HCT116 (cell line): ENCODE measurements around the gene PSME2. TPM values are rescaled to one million over a fixed set of nuclear protein-coding genes. Genes with fewer than 3 reads are reported as not detected.

Experiments used
- ATAC-seq: fragments of 200-7000 bp; cut with Tn5 transposase; 2 replicates; pipeline ENCODE4 v1.9.1; 2020; ENCODE audit warnings: mild to moderate bottlenecking, moderate library complexity
- BruUV-seq: library from RNA; stranded (reverse); fragments of 400-500 nt; replicated peaks from 2 replicates; lab custom pipeline; 2021; lab: Mats Ljungman, UMichigan
- CTCF ChIA-PET: fragments of 300-600 bp; sonication (Branson Sonifier 250); formaldehyde crosslinking; loops from one replicate; lab custom pipeline; 2021; ENCODE audit warnings: antibody characterized with exemption; lab: Charles Lee
- POLR2A ChIA-PET: fragments of 300-600, 350-600 bp; sonication (Branson Sonifier 250); formaldehyde crosslinking; loops from one replicate; lab custom pipeline; 2021; ENCODE audit warnings: antibody characterized with exemption; lab: Charles Lee
- RAD21 ChIA-PET, 2 experiments: fragments of 300-600 bp; sonication (Branson Sonifier 250); formaldehyde crosslinking; loops; one replicate each; lab custom pipeline; 2023; ENCODE audit warnings: low total read pairs in 2 of 2; ENCODE audit not compliant: uncharacterized antibody in 2 of 2, unreplicated experiment in 2 of 2, low non-redundant PET in 1 of 2; lab: Charles Lee
- DNase-seq: peaks from one replicate; pipeline ENCODE4 v3.0.0-alpha.2; 2010; ENCODE audit warnings: low read depth, low spot score
- H2AFZ ChIP-seq: fragments of 200-600 bp; shearing (Covaris generic), sonication (generic); 2 replicates; pipeline ENCODE4 v1.6.1; 2017; ENCODE audit warnings: low read depth, mixed run types, mixed read lengths, antibody characterized with exemption, low read length; ENCODE audit not compliant: poor library complexity, severe bottlenecking
- H3K27ac ChIP-seq: 2 replicates; pipeline ENCODE4 v1.5.1; 2012; ENCODE audit warnings: low read depth, low read length
- H3K27me3 ChIP-seq: fragments of 200-600 bp; sonication (generic); 2 replicates; pipeline ENCODE4 v1.6.1; 2016; ENCODE audit warnings: mixed run types, low read length, mixed read lengths; ENCODE audit not compliant: insufficient read depth
- H3K36me3 ChIP-seq, 2 experiments: fragments of 200-500 bp in 1 of 2; fragments of 200-600 bp in 1 of 2; sonication (Bioruptor generic) in 1 of 2; sonication (generic) in 1 of 2; 2 replicates each; pipeline versions ENCODE4 v1.5.1 to v1.6.1; 2014 to 2016; ENCODE audit warnings: low read length in 2 of 2, inconsistent platforms in 1 of 2, mixed read lengths in 1 of 2, mixed run types in 1 of 2; ENCODE audit not compliant: insufficient read depth in 2 of 2, control insufficient read depth in 1 of 2
- H3K4me1 ChIP-seq, 2 experiments: fragments of 200-600 bp in 1 of 2; sonication (generic) in 1 of 2; 2 replicates each; pipeline versions ENCODE4 v1.5.1 to v1.6.1; 2012 to 2017; ENCODE audit warnings: low read length in 2 of 2, inconsistent platforms in 1 of 2, mild to moderate bottlenecking in 1 of 2, mixed read lengths in 1 of 2, mixed run types in 1 of 2, moderate library complexity in 1 of 2; ENCODE audit not compliant: insufficient read depth in 2 of 2, control insufficient read depth in 1 of 2
- H3K4me2 ChIP-seq: fragments of 200-600 bp; sonication (generic); 2 replicates; pipeline ENCODE4 v1.6.1; 2017; ENCODE audit warnings: mixed run types, low read length, mixed read lengths
- H3K4me3 ChIP-seq, 2 experiments: fragments of 200-600 bp in 1 of 2; sonication (generic) in 1 of 2; replicated peaks in 1 of 2; 2 replicates each; pipeline ENCODE4 v1.5.1; 2011 to 2016; ENCODE audit warnings: low read length in 2 of 2, control low read depth in 1 of 2, low read depth in 1 of 2, mild to moderate bottlenecking in 1 of 2, mixed read lengths in 1 of 2, mixed run types in 1 of 2
- H3K79me2 ChIP-seq: fragments of 200-600 bp; sonication (generic); 2 replicates; pipeline ENCODE4 v1.6.1; 2017; ENCODE audit warnings: mild to moderate bottlenecking, mixed run types, low read length, moderate library complexity, mixed read lengths; ENCODE audit not compliant: insufficient read depth
- H3K9ac ChIP-seq: fragments of 200-600 bp; sonication (generic); 2 replicates; pipeline ENCODE4 v1.6.1; 2016; ENCODE audit warnings: low read length, mixed read lengths
- H3K9me2 ChIP-seq: fragments of 200-600 bp; sonication (generic), shearing (Covaris generic); 2 replicates; pipeline ENCODE4 v1.6.1; 2017; ENCODE audit warnings: mixed run types, mild to moderate bottlenecking, moderate library complexity; ENCODE audit not compliant: insufficient read depth
- H3K9me3 ChIP-seq, 2 experiments: fragments of 200-500 bp in 1 of 2; fragments of 200-600 bp in 1 of 2; sonication (Bioruptor generic) in 1 of 2; sonication (generic) in 1 of 2; 2 replicates each; pipeline ENCODE4 v1.6.1; 2014 to 2017; ENCODE audit warnings: low read length in 2 of 2, mixed read lengths in 2 of 2, inconsistent platforms in 1 of 2, low read depth in 1 of 2, mild to moderate bottlenecking in 1 of 2, mixed run types in 1 of 2, moderate library complexity in 1 of 2; ENCODE audit not compliant: control insufficient read depth in 1 of 2, insufficient read depth in 1 of 2
- H4K20me1 ChIP-seq: fragments of 200-600 bp; sonication (generic), shearing (Covaris generic); 2 replicates; pipeline ENCODE4 v1.6.1; 2017; ENCODE audit warnings: mixed run types, mild to moderate bottlenecking, moderate library complexity; ENCODE audit not compliant: insufficient read depth
- EGR1 ChIP-seq: IDR thresholded peaks from 2 replicates; pipeline ENCODE4 v1.6.1; 2012; ENCODE audit warnings: low read depth
- FOSL1 ChIP-seq: IDR thresholded peaks from 2 replicates; pipeline ENCODE4 v1.6.1; 2012; ENCODE audit warnings: low read depth
- JUND ChIP-seq: IDR thresholded peaks from 2 replicates; pipeline ENCODE4 v1.6.1; 2012
- POLR2A ChIP-seq: IDR thresholded peaks from 2 replicates; pipeline ENCODE4 v1.7.0; 2011; ENCODE audit warnings: borderline replicate concordance; ENCODE audit not compliant: insufficient read depth, insufficient read length; ENCODE audit errors: extremely low read depth
- SP1 ChIP-seq: IDR thresholded peaks from 2 replicates; pipeline ENCODE4 v1.6.1; 2012; ENCODE audit warnings: low read depth
- YY1 ChIP-seq: IDR thresholded peaks from 2 replicates; pipeline ENCODE4 v1.6.1; 2011; ENCODE audit warnings: low read length, low read depth, moderate library complexity, mild to moderate bottlenecking; ENCODE audit not compliant: insufficient replicate concordance; ENCODE audit errors: extremely low read depth
- ZFX ChIP-seq: fragments of 450-650 bp; IDR thresholded peaks from 2 replicates; pipeline ENCODE4 v1.6.1; 2017
- ZNF274 ChIP-seq: fragments of 200-500 bp; sonication (Bioruptor generic); IDR thresholded peaks from 2 replicates; pipeline ENCODE4 v1.6.1; 2014; ENCODE audit warnings: mild to moderate bottlenecking, low read depth, low read length, inconsistent platforms
- intact Hi-C: fragments of 100-400 bp; cut with micrococcal nuclease; formaldehyde crosslinking; loops from 2 replicates; pipeline ENCODE4 v1.10.0; 2022
- total RNA-seq: library from RNA; stranded (reverse); gene quantifications from one replicate; pipeline ENCODE4 v1.2.1, GENCODE V29; 2021; ENCODE audit not compliant: unreplicated experiment
- TF ChIP-seq, protein P1 (sequence below): IDR thresholded peaks from 2 replicates; pipeline ENCODE4 v1.6.1; 2011; ENCODE audit warnings: mild to moderate bottlenecking, low read length, moderate library complexity; ENCODE audit not compliant: insufficient replicate concordance; ENCODE audit errors: extremely low read depth
- TF ChIP-seq, protein P2 (sequence below), 3 experiments: fragments of 200-600 bp in 1 of 3; sonication (generic) in 1 of 3; IDR thresholded peaks in 2 of 3; conservative IDR thresholded peaks in 1 of 3; 2 replicates each; pipeline ENCODE4 v1.5.1; 2012 to 2017; ENCODE audit warnings: low read depth in 2 of 3, low read length in 2 of 3, antibody characterized with exemption in 1 of 3, borderline replicate concordance in 1 of 3, control low read depth in 1 of 3, mild to moderate bottlenecking in 1 of 3, mixed read lengths in 1 of 3, mixed run types in 1 of 3, moderate library complexity in 1 of 3; ENCODE audit not compliant: insufficient read depth in 1 of 3

The PSME2 gene
- total RNA-seq, 1 experiment from 2014 or later, result 160 TPM

DNA sequence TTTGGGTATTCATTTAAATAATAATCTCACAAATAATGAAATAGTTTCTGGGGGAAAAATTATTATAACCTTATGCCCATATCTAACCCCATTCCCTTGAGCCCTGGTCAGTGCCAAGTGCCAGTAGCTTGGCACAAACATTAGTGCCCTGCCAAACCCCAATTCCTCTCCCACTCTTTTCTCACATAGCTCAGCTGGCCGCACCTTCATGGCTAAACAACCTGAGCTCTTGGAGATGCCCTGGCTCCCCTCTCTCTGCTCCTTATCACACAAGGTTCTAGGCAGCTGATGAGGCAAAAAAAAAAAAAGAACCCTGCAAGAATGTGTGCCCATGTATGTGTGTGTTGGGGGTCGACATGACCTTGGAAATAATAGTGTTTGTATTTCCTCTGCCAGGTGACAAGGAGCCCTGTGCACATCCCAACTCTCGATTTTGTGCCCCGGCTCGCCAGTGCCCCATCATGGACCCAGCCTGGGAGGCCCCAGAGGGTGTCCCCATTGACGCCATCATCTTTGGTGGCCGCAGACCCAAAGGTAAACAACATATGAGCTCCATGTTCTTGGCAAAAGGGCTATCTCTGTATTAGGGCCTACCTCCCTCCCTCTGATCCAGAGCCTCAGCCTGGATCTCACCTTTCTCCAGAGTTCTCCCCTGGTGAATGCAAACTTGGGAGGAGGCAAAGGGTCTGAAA, 43.9 kb downstream of the PSME2 start:
- ChIA-PET POLR2A (interaction anchor here (1.7 kb wide), 1 partner anchor 8 kb away, joined by 14 read pairs; the partner anchor contains the start of gene PCK2), RAD21 (no interaction called here), CTCF (interaction anchor here (1.0 kb wide), 1 partner anchor 9 kb away, joined by 4 read pairs; the partner anchor contains the start of gene PCK2)
- DNase-seq, result no peak
- no peaks in the 10 kb centered on the region for H3K27me3 ChIP-seq
- no peak overlapping the region for H2AFZ ChIP-seq
- no peaks in the 10 kb centered on the region for H3K36me3 ChIP-seq
- no peak overlapping the region for H3K9ac ChIP-seq
- BruUV-seq, result no TSS peak
- H3K79me2 ChIP-seq, result no peaks in the 10 kb centered on the region
- no peak overlapping the region for H3K4me3 ChIP-seq
- H3K4me2 ChIP-seq, result no peak overlapping the region
- H4K20me1 ChIP-seq, result no peaks in the 10 kb centered on the region
- intact Hi-C loops, result no loop called here
- ATAC-seq, result no peak
- no peak overlapping the region for H3K27ac ChIP-seq
- H3K4me1 ChIP-seq, result no peaks in the 10 kb centered on the region
- TF ChIP-seq YY1 (no peak), POLR2A (no peak), JUND (no peak), SP1 (no peak), EGR1 (no peak), ZNF274 (no peak), FOSL1 (no peak), ZFX (no peak)
- TF ChIP-seq, protein P1, sequence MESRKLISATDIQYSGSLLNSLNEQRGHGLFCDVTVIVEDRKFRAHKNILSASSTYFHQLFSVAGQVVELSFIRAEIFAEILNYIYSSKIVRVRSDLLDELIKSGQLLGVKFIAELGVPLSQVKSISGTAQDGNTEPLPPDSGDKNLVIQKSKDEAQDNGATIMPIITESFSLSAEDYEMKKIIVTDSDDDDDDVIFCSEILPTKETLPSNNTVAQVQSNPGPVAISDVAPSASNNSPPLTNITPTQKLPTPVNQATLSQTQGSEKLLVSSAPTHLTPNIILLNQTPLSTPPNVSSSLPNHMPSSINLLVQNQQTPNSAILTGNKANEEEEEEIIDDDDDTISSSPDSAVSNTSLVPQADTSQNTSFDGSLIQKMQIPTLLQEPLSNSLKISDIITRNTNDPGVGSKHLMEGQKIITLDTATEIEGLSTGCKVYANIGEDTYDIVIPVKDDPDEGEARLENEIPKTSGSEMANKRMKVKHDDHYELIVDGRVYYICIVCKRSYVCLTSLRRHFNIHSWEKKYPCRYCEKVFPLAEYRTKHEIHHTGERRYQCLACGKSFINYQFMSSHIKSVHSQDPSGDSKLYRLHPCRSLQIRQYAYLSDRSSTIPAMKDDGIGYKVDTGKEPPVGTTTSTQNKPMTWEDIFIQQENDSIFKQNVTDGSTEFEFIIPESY, result no peak
- TF ChIP-seq, protein P2, sequence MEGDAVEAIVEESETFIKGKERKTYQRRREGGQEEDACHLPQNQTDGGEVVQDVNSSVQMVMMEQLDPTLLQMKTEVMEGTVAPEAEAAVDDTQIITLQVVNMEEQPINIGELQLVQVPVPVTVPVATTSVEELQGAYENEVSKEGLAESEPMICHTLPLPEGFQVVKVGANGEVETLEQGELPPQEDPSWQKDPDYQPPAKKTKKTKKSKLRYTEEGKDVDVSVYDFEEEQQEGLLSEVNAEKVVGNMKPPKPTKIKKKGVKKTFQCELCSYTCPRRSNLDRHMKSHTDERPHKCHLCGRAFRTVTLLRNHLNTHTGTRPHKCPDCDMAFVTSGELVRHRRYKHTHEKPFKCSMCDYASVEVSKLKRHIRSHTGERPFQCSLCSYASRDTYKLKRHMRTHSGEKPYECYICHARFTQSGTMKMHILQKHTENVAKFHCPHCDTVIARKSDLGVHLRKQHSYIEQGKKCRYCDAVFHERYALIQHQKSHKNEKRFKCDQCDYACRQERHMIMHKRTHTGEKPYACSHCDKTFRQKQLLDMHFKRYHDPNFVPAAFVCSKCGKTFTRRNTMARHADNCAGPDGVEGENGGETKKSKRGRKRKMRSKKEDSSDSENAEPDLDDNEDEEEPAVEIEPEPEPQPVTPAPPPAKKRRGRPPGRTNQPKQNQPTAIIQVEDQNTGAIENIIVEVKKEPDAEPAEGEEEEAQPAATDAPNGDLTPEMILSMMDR (IDR thresholded peaks at IDR 0.05 in 2 of 3, conservative IDR thresholded peaks at IDR 0.05 in 1 of 3; ENCODE audit: borderline replicate concordance in 1 of 3, insufficient read depth in 1 of 3, low read depth in 2 of 3, low read length in 2 of 3), result no peak
- peaks cover 0 to 5% of the 10 kb centered on the region in 2 experiments; a peak in 1 of 4 replicates for H3K9me3 ChIP-seq
- no peaks in the 10 kb centered on the region for H3K9me2 ChIP-seq
